Erythroblast (primary cell): ENCODE results near the gene TCF12.

Experiments
- GATA1 ChIP-seq: IDR thresholded peaks from 2 replicates; pipeline ENCODE4 v1.6.1; 2011; ENCODE audit warnings: low read depth, mild to moderate bottlenecking, control low read depth, low read length, moderate library complexity
- POLR2A ChIP-seq: IDR thresholded peaks from 2 replicates; pipeline ENCODE4 v1.6.1; 2011; ENCODE audit warnings: mild to moderate bottlenecking, low read length

DNA sequence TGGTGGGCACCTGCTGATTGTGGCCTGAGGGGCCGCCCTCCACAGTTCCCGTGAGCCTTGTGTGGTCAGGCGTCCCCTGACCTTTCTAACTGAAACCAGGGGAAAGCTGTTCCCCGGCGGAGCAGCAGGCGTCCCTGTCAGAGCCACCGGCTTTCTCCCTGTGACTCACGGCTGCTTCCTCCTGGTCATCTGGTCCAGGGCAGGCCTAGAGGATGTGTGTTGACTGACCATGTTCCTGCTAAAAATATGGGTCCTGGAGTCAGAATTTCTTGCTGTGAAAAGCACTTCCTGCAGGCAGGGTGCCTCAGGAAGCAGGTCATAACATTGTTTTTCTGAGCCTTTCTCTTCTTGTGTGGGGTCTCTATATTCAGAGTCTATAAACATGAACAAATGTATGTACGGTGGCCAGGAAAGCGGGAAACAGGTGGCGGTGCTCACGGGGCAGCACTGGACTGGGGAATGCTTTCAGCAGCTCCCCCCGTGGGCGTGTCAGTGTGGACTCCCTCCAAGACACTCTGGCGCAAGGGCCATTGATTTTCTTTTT lies 419.5 kb downstream of the TCF12 start:
- TF ChIP-seq POLR2A (no peak), GATA1 (no peak)
